SH-SY5Y (cell line): ENCODE measurements around the gene CCNYL1.

Experiments
- GATA2 ChIP-seq: IDR thresholded peaks from 2 replicates; pipeline ENCODE4 v1.6.1; 2011; ENCODE audit warnings: mild to moderate bottlenecking, low read depth, low read length
- GATA3 ChIP-seq: IDR thresholded peaks from 2 replicates; pipeline ENCODE4 v1.6.1; 2011; ENCODE audit warnings: low read depth, mild to moderate bottlenecking, low read length, moderate library complexity

DNA sequence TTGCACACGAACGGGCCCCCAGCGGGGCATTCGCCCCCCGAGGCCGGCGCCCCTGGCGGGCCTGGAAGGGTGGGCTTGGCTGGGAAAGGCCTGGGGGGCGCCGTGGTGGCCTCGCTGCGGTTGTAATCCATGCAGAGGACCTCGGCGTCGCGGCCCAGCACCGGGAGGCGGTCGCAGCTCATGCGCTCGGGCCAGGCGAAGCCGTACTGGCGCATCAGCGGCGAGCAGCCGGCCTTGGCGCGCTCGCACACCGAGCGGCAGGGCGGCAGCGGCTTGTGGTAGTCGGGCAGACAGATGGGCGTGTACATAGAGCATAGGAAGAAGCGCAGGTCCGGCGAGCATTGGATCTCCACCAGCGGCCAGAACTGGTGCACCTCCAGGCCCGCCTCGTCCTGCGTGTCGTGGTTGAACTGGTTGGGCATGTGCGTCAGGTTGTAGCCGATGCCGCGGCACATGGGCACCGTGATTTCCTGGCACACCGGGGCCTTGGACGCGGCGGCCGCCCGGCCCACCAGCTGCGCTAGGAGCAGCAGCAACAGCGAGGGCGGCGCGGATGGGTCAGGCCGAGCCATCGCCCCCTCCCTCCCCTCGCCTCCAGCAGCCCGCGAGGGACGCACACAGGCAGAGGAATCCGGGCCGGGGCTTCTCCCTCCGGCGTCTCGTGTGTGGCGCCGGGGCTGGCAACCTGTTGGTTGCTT lies 56.9 kb downstream of the CCNYL1 start:
- TF ChIP-seq GATA3 (no peak), GATA2 (no peak)
